Endometrium (tissue), 2 donors: ENCODE results near the gene JHY.

ENCODE experiments used
- FAIRE-seq: peaks from 2 replicates; lab custom pipeline; 2012; peaks lifted over from hg19 to GRCh38; lab: Jason Lieb, UNC
- donor health status: control.
- donor health status: control.

The JHY gene

DNA sequence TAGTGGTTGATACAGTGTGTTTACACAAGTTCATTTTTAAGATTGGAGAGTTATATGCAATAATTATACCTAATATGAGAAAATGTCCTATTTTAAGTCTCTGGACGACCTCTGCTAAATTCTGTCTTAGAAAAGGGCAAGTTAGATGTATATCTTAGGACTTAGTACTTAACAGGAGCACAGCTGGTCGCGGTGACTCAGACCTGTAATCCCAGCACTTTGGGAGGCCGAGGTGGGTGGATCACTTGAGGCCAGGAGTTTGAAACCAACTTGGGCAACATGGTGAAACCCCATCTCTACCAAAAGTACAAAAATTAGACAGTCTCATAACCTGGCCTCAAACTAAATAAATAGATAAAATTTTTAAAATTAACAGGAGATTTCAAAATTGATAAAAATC, 71.9 kb downstream of the JHY start:
- no peak for FAIRE-seq

DNA sequence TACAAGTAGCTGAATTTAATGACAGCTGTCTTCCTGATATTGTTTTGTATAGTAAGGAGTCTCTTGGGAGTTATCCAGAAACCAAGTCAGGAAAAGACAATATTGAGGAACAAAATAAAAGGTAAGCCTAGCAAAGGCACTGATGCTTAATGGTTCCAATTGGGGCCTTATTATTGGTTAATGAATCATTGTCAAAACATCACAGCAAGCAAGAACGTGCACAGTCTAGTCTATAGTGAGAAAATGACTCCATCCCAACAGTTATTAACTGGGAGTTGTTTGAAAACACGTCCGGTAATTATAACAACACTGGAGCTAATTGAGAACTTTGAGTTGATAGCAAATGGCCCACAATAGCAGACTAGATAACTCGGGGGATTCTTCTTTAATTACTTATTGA, 81.4 kb downstream of the JHY start:
- no peak for FAIRE-seq

DNA sequence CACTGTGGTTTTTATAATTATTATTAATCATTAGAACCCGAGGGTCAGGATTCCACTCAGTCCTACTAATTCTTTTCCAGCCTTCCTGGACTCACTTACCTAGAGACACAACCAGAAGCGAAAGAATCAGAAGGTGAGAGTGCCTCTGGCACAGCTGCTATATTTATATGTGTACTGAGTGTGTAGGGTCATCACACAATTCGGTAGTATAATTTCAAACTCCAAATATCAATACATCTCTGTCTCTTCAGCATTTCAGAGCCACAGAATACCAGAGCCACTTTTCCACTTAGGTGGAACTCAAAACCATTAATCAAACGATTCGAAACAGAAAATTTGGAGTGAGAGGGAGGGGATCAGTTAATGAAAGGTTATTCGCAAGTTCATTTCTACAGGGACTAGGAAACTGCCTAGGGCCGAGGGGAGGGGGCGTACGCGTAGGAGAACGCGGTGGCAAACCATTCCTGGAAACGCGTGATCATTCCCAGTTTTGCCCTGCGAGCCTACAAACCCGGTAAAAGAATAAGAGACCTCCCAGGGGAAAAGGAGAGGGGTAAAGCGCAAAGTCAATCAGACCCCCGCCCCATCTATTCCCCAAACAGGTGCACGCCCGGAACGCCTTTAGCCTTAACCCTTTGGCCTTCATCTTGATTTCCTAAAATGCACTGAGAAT, 93.6 kb downstream of the JHY start:
- FAIRE-seq = no peak

DNA sequence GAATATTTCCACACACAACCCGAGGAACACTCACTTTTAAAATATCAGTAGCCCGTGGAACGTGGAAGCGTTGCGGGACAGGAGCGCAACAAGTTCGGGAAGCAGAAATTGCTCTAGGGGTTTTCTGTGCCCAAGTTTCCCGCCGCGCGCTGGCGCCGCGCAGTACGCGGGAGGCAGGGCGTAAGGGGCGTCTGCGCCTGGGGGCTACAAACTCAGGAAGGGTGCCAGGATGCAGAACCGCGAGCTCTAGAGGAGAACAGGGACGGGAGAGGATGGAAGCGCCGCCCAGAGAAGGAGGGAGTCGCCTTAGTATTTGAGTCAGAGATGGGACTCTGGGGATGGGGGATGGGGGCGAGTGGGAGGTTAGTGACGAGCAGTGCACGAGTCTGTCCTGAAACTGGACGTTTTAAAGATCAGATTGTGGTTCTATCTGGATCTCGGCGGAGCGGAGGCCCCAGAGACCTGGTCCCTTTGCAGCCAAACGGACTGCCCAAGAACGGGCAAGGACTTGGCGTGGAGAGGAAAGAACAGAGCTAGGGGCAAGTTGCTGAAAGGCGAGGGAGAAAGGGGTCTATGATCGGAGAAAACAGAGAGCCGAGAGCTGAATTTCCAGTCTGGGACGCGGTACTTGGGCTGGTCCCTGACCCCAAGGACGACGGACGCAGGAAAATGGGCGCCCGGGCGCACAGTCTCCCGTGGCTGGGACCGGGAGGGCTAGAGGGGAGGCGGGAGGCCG, 94.3 kb downstream of the JHY start:
- no peak for FAIRE-seq

- FAIRE-seq = no peak
These were observed 95.1 kb downstream of the JHY start for GRCh38 chr11:122977470-122978298.

- FAIRE-seq = no peak
These were observed 95.7 kb downstream of the JHY start for GRCh38 chr11:122978299-122978620.

- no peak for FAIRE-seq
These were observed 96.7 kb downstream of the JHY start for GRCh38 chr11:122979103-122979814.

GRCh38 chr11:122979815-122980595, 97.4 kb downstream of the JHY start:
- no peak for FAIRE-seq

DNA sequence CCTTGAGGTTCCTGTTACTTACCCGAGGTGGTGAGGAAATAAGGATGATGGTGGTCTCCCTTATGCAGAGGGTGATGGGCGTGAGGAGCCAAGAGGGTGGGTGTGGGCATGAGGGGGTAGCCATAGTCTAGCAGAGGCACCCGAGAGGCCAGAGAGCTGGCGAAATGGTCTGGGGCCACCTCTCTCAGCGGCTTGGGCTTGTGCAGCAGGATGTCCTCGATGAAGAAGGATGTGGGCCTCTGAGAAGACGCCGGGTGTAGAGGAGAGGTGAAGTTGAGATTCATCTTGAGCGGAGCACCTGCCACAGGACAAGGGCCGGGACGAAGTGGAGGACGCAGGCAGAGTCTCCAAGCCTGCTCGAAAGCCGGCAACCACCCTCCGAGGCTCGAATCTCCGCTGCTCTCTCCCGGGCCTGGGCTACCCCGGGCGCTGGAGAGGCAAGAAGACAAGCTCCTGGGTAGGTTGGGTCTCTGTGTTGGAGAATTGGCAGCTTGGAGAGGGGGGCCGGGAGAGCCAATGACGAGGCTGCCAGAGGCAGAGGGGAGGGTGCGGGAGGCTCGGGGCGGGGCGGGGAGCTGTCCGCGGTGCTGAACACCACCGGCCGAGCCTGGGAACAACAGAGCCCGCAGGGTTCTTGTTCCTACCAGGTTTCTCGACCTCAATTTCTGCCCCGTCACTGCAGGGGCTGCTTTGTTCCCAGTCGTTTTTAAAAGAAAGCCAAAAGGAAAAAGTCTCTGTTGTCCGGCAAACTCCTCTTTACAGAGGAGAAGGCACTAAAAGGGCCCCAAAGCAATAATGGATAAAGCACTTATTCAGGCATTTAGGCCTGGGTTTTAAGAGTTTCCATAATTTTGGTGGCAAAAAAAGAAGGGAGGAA, 99.1 kb downstream of the JHY start, which contains the start of gene BSX:
Gene BSX, minus strand, starts transcription at position 447 of the 877 bp plus-strand sequence. Its CDS starts 163 bp downstream, at position 284.
- no peak for FAIRE-seq

- FAIRE-seq = no peak
These were observed 101.1 kb downstream of the JHY start for GRCh38 chr11:122983438-122984185.

DNA sequence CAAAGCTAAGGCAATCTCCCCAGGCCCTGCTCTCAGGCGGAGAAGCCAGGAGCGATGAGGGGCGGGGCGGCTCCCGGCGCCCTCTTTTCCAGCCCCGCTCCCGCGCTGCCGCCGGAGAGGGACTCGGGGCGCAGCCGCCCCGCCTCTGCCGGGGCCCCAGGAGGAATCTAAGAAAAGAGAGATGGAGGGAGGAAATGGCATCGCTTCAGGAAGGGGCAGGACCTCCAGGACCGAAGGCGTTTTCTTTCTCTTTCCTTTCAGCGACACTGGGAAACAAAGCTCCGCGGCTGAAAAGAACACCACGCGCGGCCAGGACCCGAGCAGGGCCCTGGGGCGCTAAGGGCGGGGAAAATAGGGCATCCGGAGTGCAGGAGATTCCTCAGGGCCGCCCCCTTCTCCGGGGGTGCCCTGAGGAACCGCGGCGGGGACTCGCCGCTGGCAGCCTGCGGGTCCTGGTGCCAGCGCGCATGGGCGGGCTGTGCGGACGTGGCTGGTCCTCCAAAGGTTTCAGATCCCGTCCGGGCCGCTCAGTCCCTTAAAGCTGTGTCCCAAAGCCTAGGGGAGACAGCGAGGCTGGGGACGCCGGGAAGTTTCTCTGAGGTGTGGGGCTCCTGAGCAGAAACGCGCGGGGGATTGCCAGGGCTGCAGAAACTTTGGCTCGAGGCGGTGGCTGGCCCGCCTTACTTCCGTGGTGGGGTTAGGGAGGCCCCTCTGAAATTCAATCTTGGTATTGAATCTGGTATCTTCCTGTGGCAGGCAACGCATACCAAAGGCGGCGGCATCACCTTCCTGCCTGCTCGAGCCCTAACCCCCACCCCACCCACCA, 101.8 kb downstream of the JHY start:
- no peak for FAIRE-seq

GRCh38 chr11:122995526-122995925, 113.0 kb downstream of the JHY start:
- no peak for FAIRE-seq

GRCh38 chr11:122998727-122999366, 116.3 kb downstream of the JHY start:
- no peak for FAIRE-seq

DNA sequence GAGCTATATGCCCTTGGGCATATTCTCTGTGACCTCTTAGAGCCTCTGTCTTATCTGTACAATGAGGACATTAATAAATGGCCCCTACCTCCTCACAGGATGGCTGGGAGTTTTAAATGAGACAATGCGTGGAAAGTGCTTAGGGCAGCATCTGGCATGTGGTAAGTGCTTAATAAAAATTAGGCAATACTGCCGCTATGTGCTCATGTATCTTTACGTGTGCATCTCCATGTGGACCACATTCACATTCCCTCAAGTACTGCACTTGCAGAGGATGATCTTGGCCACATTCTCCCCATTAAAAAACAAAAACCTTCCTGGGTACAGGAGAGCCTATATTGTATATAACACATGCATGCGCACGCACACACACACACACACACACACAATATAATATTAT, 118.2 kb downstream of the JHY start:
- FAIRE-seq = no peak

DNA sequence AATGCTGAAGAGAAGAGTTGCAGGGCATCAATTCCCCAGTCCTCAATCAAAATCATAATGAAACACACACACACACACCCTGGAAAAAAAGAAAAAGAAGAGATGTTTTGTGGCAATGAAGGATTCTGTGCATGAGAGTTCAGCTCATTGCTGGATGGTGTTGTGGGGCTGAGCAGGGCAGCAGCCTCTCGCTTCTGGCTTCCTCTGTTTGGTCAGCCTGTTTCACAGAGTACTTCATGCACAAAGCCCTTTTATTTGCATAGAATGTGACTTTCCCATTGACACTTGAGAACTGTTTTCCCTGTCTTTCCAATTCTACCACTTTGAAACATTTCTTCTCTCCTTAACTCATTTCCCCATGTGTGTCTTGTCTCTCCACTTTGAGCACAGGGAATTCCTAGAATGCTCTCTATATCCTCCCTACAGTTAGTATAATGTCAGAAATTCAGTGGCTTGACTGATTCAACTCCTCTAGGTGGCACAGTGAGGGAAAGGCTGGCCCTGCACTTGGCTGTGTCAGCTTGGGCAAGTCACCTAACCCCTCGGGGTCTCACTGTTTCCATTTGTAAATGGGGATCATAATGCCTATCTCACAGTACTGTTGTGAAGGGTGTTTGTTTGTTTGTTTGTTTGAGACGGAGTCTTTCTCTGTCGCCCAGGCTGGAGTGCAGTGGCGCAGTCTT, 124.4 kb downstream of the JHY start:
- no peak for FAIRE-seq
